Small intestine (tissue), 7 donors: ENCODE measurements around the gene ROM1. TPM values are rescaled to one million over a fixed set of nuclear protein-coding genes. Genes with fewer than 3 reads are reported as not detected.
"Not testable (repeated sequence)": the region's sequence is repeated elsewhere in the genome, so short reads cannot be mapped to it uniquely, and the experiment has no call there.

ENCODE experiments used
- DNase-seq, 2 donors: peaks; one replicate each; pipeline versions ENCODE4 v3.0.0 to v3.0.0-alpha.2; 2013
- FAIRE-seq: peaks from 2 replicates; lab custom pipeline; 2012; peaks lifted over from hg19 to GRCh38; lab: Jason Lieb, UNC
- H3K27ac ChIP-seq, 3 donors: one replicate each; pipeline ENCODE4 v1.5.1; 2013; ENCODE audit warnings: low read length in 2 of 3, mild to moderate bottlenecking in 2 of 3, control low read depth in 1 of 3, inconsistent platforms in 1 of 3, low read depth in 1 of 3, moderate library complexity in 1 of 3
- H3K27me3 ChIP-seq, 3 donors: one replicate each; pipeline ENCODE4 v1.6.1; 2013; ENCODE audit warnings: low read length in 3 of 3, inconsistent platforms in 1 of 3; ENCODE audit not compliant: control insufficient read depth in 3 of 3, insufficient read depth in 3 of 3
- H3K36me3 ChIP-seq, 3 donors: one replicate each; pipeline ENCODE4 v1.6.1; 2013; ENCODE audit warnings: low read length in 3 of 3, inconsistent platforms in 1 of 3, low read depth in 1 of 3, mild to moderate bottlenecking in 1 of 3, moderate library complexity in 1 of 3; ENCODE audit not compliant: control insufficient read depth in 3 of 3, insufficient read depth in 2 of 3
- H3K4me1 ChIP-seq, 3 donors: one replicate each; pipeline ENCODE4 v1.6.1; 2013; ENCODE audit warnings: low read length in 2 of 3, inconsistent platforms in 1 of 3, low read depth in 1 of 3, mild to moderate bottlenecking in 1 of 3, moderate library complexity in 1 of 3; ENCODE audit not compliant: control insufficient read depth in 3 of 3, insufficient read depth in 2 of 3
- H3K4me3 ChIP-seq, 3 donors: one replicate each; pipeline ENCODE4 v1.5.1; 2013; ENCODE audit warnings: low read length in 3 of 3, control low read depth in 1 of 3, inconsistent platforms in 1 of 3, low read depth in 1 of 3, mild to moderate bottlenecking in 1 of 3, moderate library complexity in 1 of 3
- H3K9me3 ChIP-seq, 2 donors: one replicate each; pipeline ENCODE4 v1.6.1; 2013; ENCODE audit warnings: low read depth in 1 of 2, low read length in 1 of 2; ENCODE audit not compliant: control insufficient read depth in 2 of 2, insufficient read depth in 1 of 2
- WGBS, 3 donors: extraction: QIAGEN DNeasy Blood & Tissue Kit; methylation state at CpG; one replicate each; pipeline ENCODE4 v1.1.7; 2013; 5-methylcytosine and 5-hydroxymethylcytosine counted together
- polyA plus RNA-seq, 4 donors: library from polyadenylated mRNA; stranded (reverse) in 3 of 4; unstranded in 1 of 4; fragments of 200-250 nt in 3 of 4; fragments of 120-200 nt in 1 of 4; gene quantifications; one replicate each; pipeline versions ENCODE4 v1.2.1 to v1.2.3, GENCODE V29; 2013
- donor health status: healthy with polysubstance abuse.
- donor health status: control.
- donor health status: control.
- donor health status: Bipolar disorder and iron deficiency.
- donor health status: healthy.

Gene ROM1
- polyA plus RNA-seq, 4 donors: 0.54 to 8.4 (median 3.6) TPM

GRCh38 chr11:62615521-62615920, 2.5 kb downstream of the ROM1 start:
- Histone ChIP-seq H3K27ac (no peak overlapping the region), H3K27me3 (no peaks in the 10 kb centered on the region), H3K4me3 (no peak overlapping the region), H3K9me3 (no peaks in the 10 kb centered on the region), H3K4me1 (peaks cover 0 to 36% (median 8%) of the 10 kb centered on the region in 3 donors), H3K36me3 (peaks cover 0 to 46% (median 4%) of the 10 kb centered on the region in 3 donors)
- DNase-seq: no peak
- FAIRE-seq: no peak
- 88 to 93% (median 90%) methylated on average over 7 of the region's 7 CpGs for WGBS, 3 donors

- H3K9me3 ChIP-seq, FAIRE-seq, DNase-seq, H3K27ac ChIP-seq, H3K4me3 ChIP-seq, H3K27me3 ChIP-seq: not testable (repeated sequence)
- Histone ChIP-seq H3K4me1 (peaks cover 0 to 33% (median 7%) of the 10 kb centered on the region in 3 donors), H3K36me3 (peaks cover 0 to 40% (median 4%) of the 10 kb centered on the region in 3 donors)
- 94 to 96% (median 95%) methylated on average over 11 to 14 of the region's 14 CpGs for WGBS, 3 donors
Measured at GRCh38 chr11:62616957-62617356, 3.9 kb downstream of the ROM1 start.

- H3K27me3 ChIP-seq: no peaks in the 10 kb centered on the region
- WGBS, 3 donors: 21 to 27% (median 26%) methylated on average over 8 of the region's 8 CpGs
- no peaks in the 10 kb centered on the region for H3K9me3 ChIP-seq
- peaks cover 7 to 43% (median 10%) of the 10 kb centered on the region in 3 donors for H3K36me3 ChIP-seq
- peak overlapping the region; percentile 61 to 69 (median 68) for H3K4me3 ChIP-seq
- FAIRE-seq: no peak
- peak overlapping the region; percentile 86 to 92 (median 89) for H3K27ac ChIP-seq
- no peak for DNase-seq
- peaks cover 0 to 8% (median 5%) of the 10 kb centered on the region in 3 donors for H3K4me1 ChIP-seq
Measured at GRCh38 chr11:62621027-62621566, 8.0 kb downstream of the ROM1 start.

GRCh38 chr11:62621567-62622470, 8.8 kb downstream of the ROM1 start, which contains the start of gene B3GAT3:
Gene B3GAT3, minus strand, starts transcription at chr11:62621986. Its CDS starts 39 bp downstream, at chr11:62621947.
- Histone ChIP-seq H3K4me1 (peaks cover 0 to 8% (median 5%) of the 10 kb centered on the region in 3 donors), H3K27me3 (no peaks in the 10 kb centered on the region), H3K36me3 (peaks cover 11 to 43% (median 14%) of the 10 kb centered on the region in 3 donors), H3K9me3 (no peaks in the 10 kb centered on the region), H3K4me3 (peak within 1 kb of the TSS; percentile 61 to 69 (median 68)), H3K27ac (peak within 1 kb of the TSS; percentile 86 to 92 (median 89))
- WGBS, 3 donors: 1 to 2% (median 1%) methylated on average over 45 to 77 of the region's 77 CpGs
- FAIRE-seq (no peak), DNase-seq (peak; percentile 97 to 98)

- H3K4me3 ChIP-seq: peak overlapping the region in 1 of 3 donors; percentile 69
- 86 to 94% (median 87%) methylated on average over 7 of the region's 7 CpGs for WGBS, 3 donors
- FAIRE-seq: no peak
- H3K36me3 ChIP-seq: peaks cover 14 to 43% (median 14%) of the 10 kb centered on the region in 3 donors
- H3K27ac ChIP-seq: peak overlapping the region; percentile 86 to 92 (median 89)
- no peaks in the 10 kb centered on the region for H3K9me3 ChIP-seq
- peaks cover 0 to 8% (median 5%) of the 10 kb centered on the region in 3 donors for H3K4me1 ChIP-seq
- DNase-seq: no peak
- no peaks in the 10 kb centered on the region for H3K27me3 ChIP-seq
Measured at GRCh38 chr11:62622476-62623089, 9.5 kb downstream of the ROM1 start.

GRCh38 chr11:62627713-62628112, 14.7 kb downstream of the ROM1 start:
- H3K27me3 ChIP-seq: no peaks in the 10 kb centered on the region
- H3K4me1 ChIP-seq: no peaks in the 10 kb centered on the region
- H3K4me3 ChIP-seq: no peak overlapping the region
- no peaks in the 10 kb centered on the region for H3K9me3 ChIP-seq
- H3K27ac ChIP-seq: no peak overlapping the region
- peaks cover 31 to 84% (median 45%) of the 10 kb centered on the region in 3 donors for H3K36me3 ChIP-seq
- FAIRE-seq (no peak), DNase-seq (no peak)
- 79 to 89% (median 82%) methylated on average over 3 of the region's 3 CpGs for WGBS, 3 donors

GRCh38 chr11:62632492-62632891, 19.4 kb downstream of the ROM1 start:
- Histone ChIP-seq H3K36me3 (peaks cover 30 to 91% (median 38%) of the 10 kb centered on the region in 3 donors), H3K4me3 (no peak overlapping the region)
- FAIRE-seq: no peak

GRCh38 chr11:62644220-62644619, 31.2 kb downstream of the ROM1 start:
- WGBS, 3 donors: 61 to 74% (median 72%) methylated on average over 8 of the region's 8 CpGs
- Histone ChIP-seq H3K27me3 (no peaks in the 10 kb centered on the region), H3K27ac (no peak overlapping the region), H3K9me3 (no peaks in the 10 kb centered on the region), H3K36me3 (peaks cover 0 to 52% (median 3%) of the 10 kb centered on the region in 3 donors), H3K4me3 (no peak overlapping the region), H3K4me1 (peaks cover 5 to 17% (median 6%) of the 10 kb centered on the region in 3 donors)
- FAIRE-seq: no peak
- no peak for DNase-seq

More at GRCh38 chr11:62632492-62632891, 19.4 kb downstream of the ROM1 start:
- Histone ChIP-seq H3K27ac (no peak overlapping the region), H3K4me1 (no peaks in the 10 kb centered on the region), H3K9me3 (no peaks in the 10 kb centered on the region), H3K27me3 (no peaks in the 10 kb centered on the region)
- DNase-seq: no peak
- 87 to 94% (median 91%) methylated on average over 6 of the region's 6 CpGs for WGBS, 3 donors
